Measurements from ENCODE around the gene ASB15.

- TF ChIP-seq, protein P1, sequence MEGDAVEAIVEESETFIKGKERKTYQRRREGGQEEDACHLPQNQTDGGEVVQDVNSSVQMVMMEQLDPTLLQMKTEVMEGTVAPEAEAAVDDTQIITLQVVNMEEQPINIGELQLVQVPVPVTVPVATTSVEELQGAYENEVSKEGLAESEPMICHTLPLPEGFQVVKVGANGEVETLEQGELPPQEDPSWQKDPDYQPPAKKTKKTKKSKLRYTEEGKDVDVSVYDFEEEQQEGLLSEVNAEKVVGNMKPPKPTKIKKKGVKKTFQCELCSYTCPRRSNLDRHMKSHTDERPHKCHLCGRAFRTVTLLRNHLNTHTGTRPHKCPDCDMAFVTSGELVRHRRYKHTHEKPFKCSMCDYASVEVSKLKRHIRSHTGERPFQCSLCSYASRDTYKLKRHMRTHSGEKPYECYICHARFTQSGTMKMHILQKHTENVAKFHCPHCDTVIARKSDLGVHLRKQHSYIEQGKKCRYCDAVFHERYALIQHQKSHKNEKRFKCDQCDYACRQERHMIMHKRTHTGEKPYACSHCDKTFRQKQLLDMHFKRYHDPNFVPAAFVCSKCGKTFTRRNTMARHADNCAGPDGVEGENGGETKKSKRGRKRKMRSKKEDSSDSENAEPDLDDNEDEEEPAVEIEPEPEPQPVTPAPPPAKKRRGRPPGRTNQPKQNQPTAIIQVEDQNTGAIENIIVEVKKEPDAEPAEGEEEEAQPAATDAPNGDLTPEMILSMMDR (IDR thresholded peaks at IDR 0.05) = no peak
- no peak for TF ChIP-seq POLR2AphosphoS5 (IDR thresholded peaks at IDR 0.05)
Measured at GRCh38 chr7:123562121-123562520, 39.5 kb upstream of the ASB15 start.
